Chondrocyte (in vitro differentiated cells): ENCODE measurements around the gene SCMH1. TPM values are rescaled to one million over a fixed set of nuclear protein-coding genes. Genes with fewer than 3 reads are reported as not detected.

ENCODE experiments used
- DNase-seq: peaks from one replicate; pipeline ENCODE4 v3.0.0; 2021; ENCODE audit warnings: mixed read lengths, low spot score
- H3K27ac Mint-ChIP-seq: one replicate; pipeline ENCODE4 v1.8.0; 2021; ENCODE audit warnings: mild to moderate bottlenecking, moderate library complexity, mixed read lengths; ENCODE audit not compliant: unreplicated experiment
- H3K27me3 Mint-ChIP-seq: 2 replicates; pipeline ENCODE4 v1.8.0; 2021; ENCODE audit warnings: low read depth, mixed read lengths
- H3K36me3 Mint-ChIP-seq: 2 replicates; pipeline ENCODE4 v1.8.0; 2021; ENCODE audit warnings: low read depth, mixed read lengths
- H3K4me1 Mint-ChIP-seq: 2 replicates; pipeline ENCODE4 v1.8.0; 2021; ENCODE audit warnings: low read depth, mild to moderate bottlenecking, mixed read lengths
- H3K4me3 Mint-ChIP-seq: one replicate; pipeline ENCODE4 v1.8.0; 2021; ENCODE audit warnings: mild to moderate bottlenecking, moderate library complexity, mixed read lengths; ENCODE audit not compliant: unreplicated experiment
- H3K9me3 Mint-ChIP-seq: 2 replicates; pipeline ENCODE4 v1.8.0; 2021; ENCODE audit warnings: low read depth, mixed read lengths
- CTCF ChIP-seq: fragments of 200-600 bp; sonication (generic); IDR thresholded peaks from 2 replicates; pipeline ENCODE4 v1.5.0; 2021; ENCODE audit warnings: antibody characterized with exemption, mild to moderate bottlenecking, moderate library complexity
- total RNA-seq: library from RNA; stranded (reverse); gene quantifications from 3 replicates; pipeline ENCODE4 v1.2.1, GENCODE V29; 2021

Gene SCMH1
- total RNA-seq, 1 donor from 2014 or later = 29.5 TPM

DNA sequence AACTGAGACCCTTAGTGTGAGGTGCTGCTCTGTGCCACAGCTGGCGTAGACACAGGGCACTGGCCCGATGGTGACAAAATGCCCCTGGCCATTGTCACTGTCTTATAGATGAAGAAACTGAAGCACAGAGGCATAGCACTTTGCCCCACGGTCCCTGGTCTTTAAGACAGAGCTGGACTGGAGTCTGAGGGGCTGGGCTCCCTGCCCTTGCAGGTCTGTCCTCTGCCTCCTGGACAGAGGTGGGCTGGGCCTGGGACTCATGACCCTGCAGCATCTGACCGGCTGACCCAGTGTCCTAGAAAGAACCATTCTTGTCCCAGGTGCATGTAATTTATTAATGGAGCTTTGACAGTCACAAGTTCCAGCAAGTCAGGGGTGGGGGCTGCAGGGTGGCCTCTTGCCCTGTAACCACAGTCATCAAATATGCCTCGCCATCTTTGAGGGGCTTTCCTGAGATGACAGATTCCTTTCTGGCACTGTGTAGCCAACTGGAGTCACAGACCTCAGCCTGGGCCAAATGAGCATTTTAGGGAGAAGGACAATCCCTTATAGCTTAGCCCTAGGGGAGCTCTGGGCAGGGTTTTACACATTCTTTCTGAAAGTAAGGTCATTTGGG, 226.7 kb downstream of the SCMH1 start:
- Mint-ChIP-seq H3K27ac (no peak overlapping the region), H3K27me3 (no peaks in the 10 kb centered on the region), H3K4me3 (no peak overlapping the region), H3K9me3 (no peaks in the 10 kb centered on the region), H3K4me1 (no peaks in the 10 kb centered on the region), H3K36me3 (peaks cover 40% of the 10 kb centered on the region)
- no peak for TF ChIP-seq CTCF
- DNase-seq = no peak

DNA sequence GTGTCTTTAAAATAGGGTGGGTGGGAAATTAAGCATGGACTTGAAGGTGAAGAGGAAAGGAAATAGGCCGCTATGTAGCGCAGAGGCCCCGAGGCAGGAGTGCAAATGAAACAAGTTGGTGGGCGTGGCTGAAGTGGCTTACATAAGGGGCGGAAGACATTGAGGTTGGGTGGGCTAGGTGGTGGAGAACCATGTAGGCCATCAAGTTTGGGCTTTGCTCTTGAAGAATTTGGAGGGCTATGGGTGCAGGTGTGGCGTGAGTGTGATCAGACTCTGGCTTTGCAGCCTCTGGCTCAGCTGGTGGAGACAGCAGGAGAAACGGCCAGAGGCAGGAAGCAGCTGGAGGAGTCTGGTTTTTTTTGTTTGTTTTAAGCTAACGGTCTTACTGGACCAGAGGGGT, 227.2 kb downstream of the SCMH1 start:
- DNase-seq = no peak
- Mint-ChIP-seq H3K4me1 (no peaks in the 10 kb centered on the region), H3K36me3 (peaks cover 41% of the 10 kb centered on the region), H3K27me3 (no peaks in the 10 kb centered on the region), H3K27ac (no peak overlapping the region), H3K9me3 (no peaks in the 10 kb centered on the region), H3K4me3 (no peak overlapping the region)
- no peak for TF ChIP-seq CTCF

DNA sequence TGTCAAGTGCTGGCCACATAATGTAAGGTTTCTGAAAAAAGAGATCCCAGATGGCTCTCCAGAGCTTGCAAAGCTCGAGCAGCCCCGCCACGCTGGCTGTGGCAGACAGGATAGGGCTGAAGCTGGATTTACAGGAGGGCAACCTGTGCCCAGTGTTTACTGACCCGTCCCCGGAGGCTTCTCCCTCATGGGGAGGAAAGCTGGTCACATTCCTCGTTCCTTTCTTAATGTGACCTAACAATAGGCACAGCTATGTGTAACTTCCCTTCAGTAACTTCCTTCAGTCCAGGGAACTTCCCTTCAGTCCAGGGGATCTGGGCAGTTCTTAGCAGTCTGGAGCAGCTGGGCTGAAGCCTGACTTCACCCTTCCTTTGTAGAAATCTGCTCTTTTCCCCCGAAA, 228.3 kb downstream of the SCMH1 start:
- Mint-ChIP-seq H3K27ac (no peak overlapping the region), H3K4me1 (no peaks in the 10 kb centered on the region), H3K27me3 (no peaks in the 10 kb centered on the region), H3K4me3 (no peak overlapping the region), H3K36me3 (peaks cover 44% of the 10 kb centered on the region), H3K9me3 (no peaks in the 10 kb centered on the region)
- TF ChIP-seq CTCF = no peak
- no peak for DNase-seq

DNA sequence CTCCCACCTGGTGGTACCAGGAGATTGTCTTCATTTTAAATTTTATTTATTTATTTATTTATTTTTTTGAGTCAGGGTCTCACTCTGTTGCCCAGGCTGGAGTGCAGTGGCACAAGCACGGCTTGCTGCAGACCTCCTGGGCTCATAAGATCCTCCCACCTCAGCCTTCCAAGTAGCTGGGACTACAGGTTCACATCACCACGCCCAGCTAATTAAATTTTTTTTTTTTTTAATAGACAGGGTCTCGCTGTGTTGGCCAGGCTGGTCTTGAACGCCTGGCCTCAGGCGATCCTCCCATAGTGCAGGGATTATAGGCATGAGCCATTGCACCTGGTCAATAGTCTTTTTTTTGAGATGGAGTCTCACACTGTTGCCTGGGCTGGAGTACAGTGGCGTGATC, 229.1 kb downstream of the SCMH1 start:
- no peak for TF ChIP-seq CTCF
- no peaks in the 10 kb centered on the region for H3K27me3 Mint-ChIP-seq
- DNase-seq = no peak
- H3K4me1 Mint-ChIP-seq = no peaks in the 10 kb centered on the region
- peaks cover 49% of the 10 kb centered on the region for H3K36me3 Mint-ChIP-seq
- no peak overlapping the region for H3K27ac Mint-ChIP-seq
- no peaks in the 10 kb centered on the region for H3K9me3 Mint-ChIP-seq
- H3K4me3 Mint-ChIP-seq = no peak overlapping the region

- no peaks in the 10 kb centered on the region for H3K27me3 Mint-ChIP-seq
- no peak overlapping the region for H3K27ac Mint-ChIP-seq
- no peaks in the 10 kb centered on the region for H3K9me3 Mint-ChIP-seq
- no peak for TF ChIP-seq CTCF
- DNase-seq = no peak
- H3K36me3 Mint-ChIP-seq = peaks cover 64% of the 10 kb centered on the region
- H3K4me3 Mint-ChIP-seq = no peak overlapping the region
- H3K4me1 Mint-ChIP-seq = no peaks in the 10 kb centered on the region
These were observed 231.8 kb downstream of the SCMH1 start for GRCh38 chr1:41010345-41010744.
